ENCODE results near the gene LAMC1. TPM values are rescaled to one million over a fixed set of nuclear protein-coding genes. Genes with fewer than 3 reads are reported as not detected.

The LAMC1 gene
- total RNA-seq, 4 donors from 2014 or later: 130 to 315 (median 214) TPM

DNA sequence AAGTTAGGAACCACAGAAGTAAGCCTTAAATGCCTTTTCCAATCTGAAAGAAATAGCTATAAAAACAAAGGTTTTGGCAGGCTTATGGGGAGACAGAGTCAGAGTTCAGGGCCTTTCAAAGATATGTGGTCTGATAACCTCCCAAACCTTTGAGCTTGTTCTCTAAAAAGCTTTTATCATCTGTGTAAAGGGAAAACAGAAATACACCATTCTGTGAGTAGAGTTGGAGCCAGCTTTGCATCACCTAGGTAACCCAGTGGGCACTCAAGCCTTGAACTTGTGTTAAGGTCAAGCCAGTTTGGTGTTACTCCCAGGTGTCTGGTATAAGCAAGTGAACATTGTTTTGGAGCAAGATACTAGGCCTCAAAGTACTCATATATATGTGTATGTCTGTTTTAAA is 50.1 kb downstream of the LAMC1 start:
- Histone ChIP-seq H3K27ac (no peak overlapping the region), H3K9me3 (no peaks in the 10 kb centered on the region), H3K36me3 (no peaks in the 10 kb centered on the region), H3K4me1 (peaks cover 0 to 6% of the 10 kb centered on the region in 2 donors), H3K27me3 (no peaks in the 10 kb centered on the region), H3K4me3 (no peak overlapping the region)
- no peak for TF ChIP-seq POLR2A (IDR thresholded peaks at IDR 0.05)
- TF ChIP-seq, protein P1, sequence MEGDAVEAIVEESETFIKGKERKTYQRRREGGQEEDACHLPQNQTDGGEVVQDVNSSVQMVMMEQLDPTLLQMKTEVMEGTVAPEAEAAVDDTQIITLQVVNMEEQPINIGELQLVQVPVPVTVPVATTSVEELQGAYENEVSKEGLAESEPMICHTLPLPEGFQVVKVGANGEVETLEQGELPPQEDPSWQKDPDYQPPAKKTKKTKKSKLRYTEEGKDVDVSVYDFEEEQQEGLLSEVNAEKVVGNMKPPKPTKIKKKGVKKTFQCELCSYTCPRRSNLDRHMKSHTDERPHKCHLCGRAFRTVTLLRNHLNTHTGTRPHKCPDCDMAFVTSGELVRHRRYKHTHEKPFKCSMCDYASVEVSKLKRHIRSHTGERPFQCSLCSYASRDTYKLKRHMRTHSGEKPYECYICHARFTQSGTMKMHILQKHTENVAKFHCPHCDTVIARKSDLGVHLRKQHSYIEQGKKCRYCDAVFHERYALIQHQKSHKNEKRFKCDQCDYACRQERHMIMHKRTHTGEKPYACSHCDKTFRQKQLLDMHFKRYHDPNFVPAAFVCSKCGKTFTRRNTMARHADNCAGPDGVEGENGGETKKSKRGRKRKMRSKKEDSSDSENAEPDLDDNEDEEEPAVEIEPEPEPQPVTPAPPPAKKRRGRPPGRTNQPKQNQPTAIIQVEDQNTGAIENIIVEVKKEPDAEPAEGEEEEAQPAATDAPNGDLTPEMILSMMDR (IDR thresholded peaks at IDR 0.05): no peak
- no peak for DNase-seq
- intact Hi-C loops (cut with DNase I; ENCODE audit: low total_unique reads): no loop called here

DNA sequence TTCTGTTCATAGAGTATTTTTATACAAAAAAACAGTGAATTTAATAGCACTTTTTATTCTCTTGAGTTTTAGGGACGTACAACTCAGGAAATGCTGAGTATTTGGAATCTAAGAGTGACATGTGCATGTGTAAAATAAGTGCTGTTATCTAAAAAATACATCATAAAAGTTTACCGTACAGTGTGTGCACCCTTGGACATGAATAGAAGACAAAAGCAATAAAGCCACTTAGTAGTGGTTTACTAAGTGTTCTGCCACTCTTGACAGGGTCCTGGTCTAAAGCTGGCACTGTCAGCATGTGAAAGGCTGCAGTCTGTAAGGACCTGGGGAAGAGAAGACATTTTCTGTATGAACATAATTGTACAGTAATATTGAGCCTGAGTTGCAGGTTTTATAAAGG is 51.0 kb downstream of the LAMC1 start:
- no peak for TF ChIP-seq POLR2A (IDR thresholded peaks at IDR 0.05)
- TF ChIP-seq, protein P1 (IDR thresholded peaks at IDR 0.05): no peak
- DNase-seq: no peak
- Histone ChIP-seq H3K4me1 (peaks cover 1 to 6% of the 10 kb centered on the region in 2 donors), H3K27ac (no peak overlapping the region), H3K9me3 (no peaks in the 10 kb centered on the region), H3K27me3 (no peaks in the 10 kb centered on the region), H3K36me3 (no peaks in the 10 kb centered on the region), H3K4me3 (no peak overlapping the region)
- intact Hi-C loops (cut with DNase I; ENCODE audit: low total_unique reads): no loop called here

DNA sequence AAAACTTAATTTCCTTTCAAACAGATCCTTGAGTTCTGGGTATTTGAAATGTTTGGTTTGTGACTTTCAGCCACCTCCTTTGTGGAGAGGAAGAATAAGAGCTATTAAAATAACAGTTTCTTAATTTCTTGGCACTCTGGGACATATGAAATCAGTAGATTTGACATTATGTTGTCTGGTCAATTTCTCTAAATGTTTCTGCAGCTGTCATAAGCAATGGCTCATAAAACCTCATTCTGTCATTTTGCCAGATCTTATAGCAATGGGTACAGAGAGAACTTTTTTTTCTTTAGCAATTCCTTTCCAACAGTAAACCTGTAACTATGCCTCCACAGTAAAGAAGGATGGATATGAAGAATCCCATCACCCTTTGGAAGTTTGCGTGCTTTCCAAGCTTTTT is 52.6 kb downstream of the LAMC1 start:
- Histone ChIP-seq H3K27me3 (no peaks in the 10 kb centered on the region), H3K36me3 (no peaks in the 10 kb centered on the region), H3K4me1 (peaks cover 5 to 10% of the 10 kb centered on the region in 2 donors), H3K4me3 (no peak overlapping the region), H3K9me3 (no peaks in the 10 kb centered on the region), H3K27ac (no peak overlapping the region)
- TF ChIP-seq POLR2A (IDR thresholded peaks at IDR 0.05): no peak
- TF ChIP-seq, protein P1 (IDR thresholded peaks at IDR 0.05): no peak
- no peak for DNase-seq
- intact Hi-C loops (cut with DNase I; ENCODE audit: low total_unique reads): no loop called here

DNA sequence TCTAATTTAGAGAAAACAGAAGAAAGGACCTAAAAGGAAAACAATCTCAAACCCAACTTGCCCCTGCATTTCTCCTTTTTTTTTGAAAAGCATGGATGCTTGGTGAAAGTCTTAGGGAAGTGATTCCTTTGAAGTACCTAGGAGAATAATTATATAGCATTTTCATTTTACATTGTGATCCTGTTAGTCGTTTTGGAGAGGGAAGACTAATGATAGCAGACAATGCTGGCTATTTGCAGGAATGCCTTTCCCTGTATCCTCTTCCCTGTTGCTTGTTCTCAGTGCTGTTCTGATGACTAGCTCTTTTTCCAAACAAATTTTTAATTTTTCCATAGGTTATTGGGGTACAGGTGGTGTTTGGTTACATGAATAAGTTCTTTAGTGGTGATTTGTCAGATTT is 53.9 kb downstream of the LAMC1 start:
- no peaks in the 10 kb centered on the region for H3K27me3 ChIP-seq
- H3K36me3 ChIP-seq: no peaks in the 10 kb centered on the region
- H3K4me1 ChIP-seq: peaks cover 5 to 10% of the 10 kb centered on the region in 2 donors
- no peak overlapping the region for H3K27ac ChIP-seq
- H3K9me3 ChIP-seq: no peaks in the 10 kb centered on the region
- intact Hi-C loops (cut with DNase I; ENCODE audit: low total_unique reads): no loop called here
- H3K4me3 ChIP-seq: no peak overlapping the region
- DNase-seq: no peak
- TF ChIP-seq POLR2A (IDR thresholded peaks at IDR 0.05): no peak
- TF ChIP-seq, protein P1 (IDR thresholded peaks at IDR 0.05): no peak

DNA sequence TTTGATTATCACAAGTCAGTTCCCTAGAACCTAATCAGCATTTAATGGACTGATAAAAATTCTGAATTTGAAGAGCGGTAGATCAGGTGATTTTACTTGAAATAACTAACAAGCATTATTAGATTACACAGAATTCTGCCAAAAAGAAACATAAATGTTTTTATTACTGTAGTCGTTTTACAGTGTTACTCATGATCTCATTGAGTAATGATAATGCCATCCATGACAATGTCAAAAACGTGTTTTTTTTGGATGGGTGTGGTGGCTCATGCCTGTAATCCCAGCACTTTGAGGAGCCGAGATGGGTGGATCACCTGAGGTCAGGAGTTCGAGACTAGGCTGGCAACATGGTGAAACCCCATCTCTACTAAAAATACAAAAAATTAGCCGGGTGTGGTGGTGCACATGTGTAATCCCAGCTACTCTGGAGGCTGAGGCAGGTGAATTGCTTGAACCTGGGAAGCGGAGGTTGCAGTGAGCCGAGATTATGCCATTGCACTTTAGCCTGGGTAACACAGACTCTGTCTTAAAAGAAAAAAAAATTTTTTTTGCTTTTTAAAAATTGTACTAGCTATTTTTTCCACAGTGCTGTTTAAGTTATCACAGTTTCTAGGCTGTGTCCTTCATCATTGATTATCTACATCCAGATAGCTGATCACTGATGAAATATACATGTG is 56.6 kb downstream of the LAMC1 start:
- DNase-seq: no peak
- H3K9me3 ChIP-seq: no peaks in the 10 kb centered on the region
- peaks cover 5 to 10% of the 10 kb centered on the region in 2 donors for H3K4me1 ChIP-seq
- intact Hi-C loops (cut with DNase I; ENCODE audit: low total_unique reads): no loop called here
- no peak overlapping the region for H3K27ac ChIP-seq
- H3K27me3 ChIP-seq: no peaks in the 10 kb centered on the region
- H3K36me3 ChIP-seq: no peaks in the 10 kb centered on the region
- no peak for TF ChIP-seq POLR2A (IDR thresholded peaks at IDR 0.05)
- TF ChIP-seq, protein P1 (IDR thresholded peaks at IDR 0.05): no peak
- H3K4me3 ChIP-seq: no peak overlapping the region

Measured in uterus (tissue), 4 donors.